Fibroblast of skin of abdomen (primary cell): ENCODE results near the gene PAX7.
"Not testable (repeated sequence)": the region's sequence is repeated elsewhere in the genome, so short reads cannot be mapped to it uniquely, and the experiment has no call there.

Experiments used
- DNase-seq: peaks from one replicate; pipeline ENCODE4 v3.0.0-alpha.2; 2013

Gene PAX7

DNA sequence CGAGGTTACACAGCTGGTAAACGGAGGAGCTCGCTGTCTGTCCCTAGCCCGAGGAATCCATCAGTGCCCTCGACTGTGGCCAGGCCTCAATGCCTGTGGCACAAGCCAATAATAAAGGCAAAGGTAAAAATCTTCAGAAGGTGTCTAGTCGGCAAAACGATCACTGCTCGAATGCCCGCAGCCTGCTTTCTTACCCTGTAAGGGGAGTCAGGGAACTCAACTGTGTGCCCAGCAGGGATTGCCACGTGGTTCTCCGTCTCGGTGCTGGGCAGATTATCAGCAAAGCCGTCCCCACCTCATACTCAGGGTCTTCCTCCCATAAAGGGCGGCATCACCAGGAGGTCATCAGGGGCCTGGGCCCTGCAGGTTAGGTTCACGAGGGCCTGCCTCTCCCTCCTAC is 103.4 kb downstream of the PAX7 start:
- DNase-seq, result no peak

DNA sequence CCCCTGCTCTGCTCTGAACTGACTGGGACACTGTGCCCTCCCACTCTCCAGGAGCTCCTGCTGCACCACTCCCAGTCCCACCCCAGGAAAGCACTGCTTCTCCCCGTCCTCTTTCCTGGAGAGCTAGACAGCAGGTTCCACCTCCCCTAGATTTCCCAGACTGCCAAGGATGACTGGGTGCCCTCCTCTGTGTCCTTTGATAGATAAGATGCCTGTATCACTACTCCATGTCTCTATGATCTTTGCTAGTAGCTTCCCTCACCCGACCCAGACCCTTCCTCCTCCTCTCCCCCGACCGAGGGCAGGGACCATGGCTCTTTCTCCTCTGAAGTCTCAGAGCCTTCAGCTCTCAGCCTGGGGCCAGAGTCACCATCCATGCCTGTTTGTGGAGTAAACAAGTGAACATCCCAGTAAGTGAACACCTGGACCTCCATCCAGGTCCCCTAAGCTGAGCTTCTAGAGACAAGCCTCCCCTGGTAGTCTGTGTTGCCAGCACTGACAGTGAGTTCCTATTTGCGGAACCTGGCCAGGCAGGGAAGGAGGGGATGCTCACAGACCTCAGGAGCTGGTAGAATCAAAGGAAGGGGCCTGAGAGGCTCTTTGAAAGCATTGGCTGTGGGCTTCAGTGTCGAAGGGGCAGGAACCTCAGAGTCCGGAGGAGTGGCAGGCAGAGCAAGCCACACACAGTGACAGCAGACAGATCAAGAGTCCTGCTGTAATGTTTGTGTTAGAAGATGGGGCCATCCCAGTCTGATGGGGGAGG is 104.0 kb downstream of the PAX7 start:
- no peak for DNase-seq

DNA sequence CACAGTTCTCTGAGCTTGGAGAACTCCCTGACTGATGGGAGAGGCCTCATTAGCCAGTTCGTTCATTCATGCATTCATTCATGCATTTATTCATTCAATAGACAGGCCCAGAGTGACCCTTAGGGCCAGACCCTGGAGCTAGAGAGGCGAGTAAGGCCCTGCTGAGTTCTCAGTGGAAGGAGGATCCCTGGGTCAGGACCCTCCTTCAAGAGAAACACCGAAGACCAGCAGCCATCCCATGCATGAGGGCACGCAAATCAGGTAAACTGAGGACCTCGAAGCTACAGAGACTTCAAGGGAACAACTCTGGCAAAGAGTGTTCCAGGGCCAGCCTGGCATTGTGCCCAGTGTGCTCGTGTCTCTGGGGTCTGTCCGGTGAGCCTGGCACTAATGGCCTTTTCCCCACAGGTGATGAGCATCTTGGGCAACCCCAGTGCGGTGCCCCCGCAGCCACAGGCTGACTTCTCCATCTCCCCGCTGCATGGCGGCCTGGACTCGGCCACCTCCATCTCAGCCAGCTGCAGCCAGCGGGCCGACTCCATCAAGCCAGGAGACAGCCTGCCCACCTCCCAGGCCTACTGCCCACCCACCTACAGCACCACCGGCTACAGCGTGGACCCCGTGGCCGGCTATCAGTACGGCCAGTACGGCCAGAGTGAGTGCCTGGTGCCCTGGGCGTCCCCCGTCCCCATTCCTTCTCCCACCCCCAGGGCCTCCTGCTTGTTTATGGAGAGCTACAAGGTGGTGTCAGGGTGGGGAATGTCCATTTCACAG is 104.8 kb downstream of the PAX7 start:
- no peak for DNase-seq

- DNase-seq, result no peak
These were observed 106.3 kb downstream of the PAX7 start for GRCh38 chr1:18736958-18737357.

GRCh38 chr1:18738126-18738525 is 107.5 kb downstream of the PAX7 start:
- no peak for DNase-seq

- no peak for DNase-seq
These were observed 108.0 kb downstream of the PAX7 start for GRCh38 chr1:18738617-18739016.

- DNase-seq, result no peak
These were observed 108.8 kb downstream of the PAX7 start for GRCh38 chr1:18739408-18739807.

GRCh38 chr1:18739897-18740296 is 109.3 kb downstream of the PAX7 start:
- DNase-seq, result no peak

- DNase-seq, result no peak
These were observed 110.0 kb downstream of the PAX7 start for GRCh38 chr1:18740617-18741016.

GRCh38 chr1:18743233-18743632 is 112.6 kb downstream of the PAX7 start:
- DNase-seq, result no peak

- DNase-seq, result not testable (repeated sequence)
These were observed 113.7 kb downstream of the PAX7 start for GRCh38 chr1:18744381-18744780.

- DNase-seq, result no peak
These were observed 116.3 kb downstream of the PAX7 start for GRCh38 chr1:18746981-18747380.

DNA sequence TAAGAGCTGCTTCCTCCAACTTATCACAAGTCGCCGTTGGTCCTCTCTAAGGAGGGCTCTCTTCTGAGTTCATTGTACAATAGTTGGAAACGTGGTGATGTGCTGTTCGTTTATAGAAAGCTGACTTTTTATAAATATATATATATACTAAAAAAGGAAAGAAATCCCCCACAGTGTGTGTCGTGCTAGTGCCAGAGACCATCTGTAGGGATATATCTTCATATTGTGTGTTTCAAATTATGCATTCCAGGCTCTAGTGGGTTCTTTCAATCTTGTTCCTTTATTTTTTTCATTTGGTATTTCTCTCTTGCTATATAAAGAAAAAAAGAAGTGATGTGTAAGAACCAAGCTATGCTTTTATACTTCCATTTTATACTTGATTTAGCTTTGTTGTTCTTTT is 117.0 kb downstream of the PAX7 start:
- DNase-seq, result no peak

DNA sequence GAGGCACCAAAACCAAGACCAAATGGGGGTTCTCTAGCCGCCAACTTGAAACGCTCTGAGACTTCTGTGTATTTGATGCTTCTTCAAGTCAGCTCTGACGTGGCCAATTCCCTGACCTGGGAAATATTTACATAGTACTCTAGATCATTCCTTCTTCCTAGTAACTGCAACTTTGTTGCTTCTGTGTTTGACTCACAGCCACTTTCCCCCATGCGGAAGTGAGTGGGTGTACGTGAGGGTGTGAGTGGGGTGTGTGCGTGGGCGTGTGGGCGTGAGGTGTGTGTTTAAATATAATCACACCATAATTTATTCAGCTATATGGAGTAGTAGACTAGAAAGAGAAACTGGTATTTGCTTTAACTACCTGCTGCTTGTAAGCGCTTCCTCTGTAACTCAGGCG is 117.8 kb downstream of the PAX7 start:
- no peak for DNase-seq

DNA sequence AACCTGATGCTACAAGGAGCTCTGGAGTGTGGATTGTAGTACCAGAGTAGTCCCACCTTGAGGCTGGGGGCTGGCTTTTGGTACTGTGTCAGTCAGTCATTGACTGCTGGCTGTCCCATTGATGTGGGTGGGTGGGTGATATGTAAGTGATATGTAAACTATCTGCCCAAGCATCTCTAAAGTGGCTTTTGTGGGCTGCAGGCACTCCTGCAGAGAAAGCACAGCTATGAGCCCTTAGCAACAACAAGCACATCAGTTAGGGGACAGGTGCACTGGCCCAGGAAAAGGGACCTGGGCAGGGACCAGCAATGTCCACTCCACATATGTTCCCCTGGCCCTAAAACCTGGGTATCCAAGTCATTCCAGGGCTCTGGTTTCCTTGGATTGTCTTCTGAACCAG is 118.9 kb downstream of the PAX7 start:
- no peak for DNase-seq

- no peak for DNase-seq
These were observed 120.0 kb downstream of the PAX7 start for GRCh38 chr1:18750600-18750999.

- no peak for DNase-seq
These were observed 120.8 kb downstream of the PAX7 start for GRCh38 chr1:18751425-18751824.

GRCh38 chr1:18752409-18752808 is 121.8 kb downstream of the PAX7 start:
- no peak for DNase-seq

DNA sequence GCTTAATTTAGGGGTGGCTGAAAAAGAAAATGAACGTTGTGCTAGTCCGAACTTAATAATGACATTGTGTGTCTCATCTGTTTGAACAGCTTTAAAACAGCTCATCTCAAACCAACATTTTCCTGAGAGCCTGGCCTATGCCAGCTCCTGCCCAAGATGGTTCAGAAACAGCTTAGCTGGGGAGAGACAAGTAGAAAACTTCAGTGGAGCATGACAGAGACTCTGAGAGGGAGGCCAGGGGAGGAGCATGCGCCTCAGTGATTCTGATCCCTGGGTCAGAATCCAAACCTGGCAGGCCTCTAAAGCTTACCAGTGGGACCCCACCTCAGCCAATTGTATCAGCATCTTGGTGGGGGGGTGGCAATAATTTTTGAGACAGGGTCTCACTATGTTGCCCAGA is 129.5 kb downstream of the PAX7 start:
- DNase-seq, result no peak

DNA sequence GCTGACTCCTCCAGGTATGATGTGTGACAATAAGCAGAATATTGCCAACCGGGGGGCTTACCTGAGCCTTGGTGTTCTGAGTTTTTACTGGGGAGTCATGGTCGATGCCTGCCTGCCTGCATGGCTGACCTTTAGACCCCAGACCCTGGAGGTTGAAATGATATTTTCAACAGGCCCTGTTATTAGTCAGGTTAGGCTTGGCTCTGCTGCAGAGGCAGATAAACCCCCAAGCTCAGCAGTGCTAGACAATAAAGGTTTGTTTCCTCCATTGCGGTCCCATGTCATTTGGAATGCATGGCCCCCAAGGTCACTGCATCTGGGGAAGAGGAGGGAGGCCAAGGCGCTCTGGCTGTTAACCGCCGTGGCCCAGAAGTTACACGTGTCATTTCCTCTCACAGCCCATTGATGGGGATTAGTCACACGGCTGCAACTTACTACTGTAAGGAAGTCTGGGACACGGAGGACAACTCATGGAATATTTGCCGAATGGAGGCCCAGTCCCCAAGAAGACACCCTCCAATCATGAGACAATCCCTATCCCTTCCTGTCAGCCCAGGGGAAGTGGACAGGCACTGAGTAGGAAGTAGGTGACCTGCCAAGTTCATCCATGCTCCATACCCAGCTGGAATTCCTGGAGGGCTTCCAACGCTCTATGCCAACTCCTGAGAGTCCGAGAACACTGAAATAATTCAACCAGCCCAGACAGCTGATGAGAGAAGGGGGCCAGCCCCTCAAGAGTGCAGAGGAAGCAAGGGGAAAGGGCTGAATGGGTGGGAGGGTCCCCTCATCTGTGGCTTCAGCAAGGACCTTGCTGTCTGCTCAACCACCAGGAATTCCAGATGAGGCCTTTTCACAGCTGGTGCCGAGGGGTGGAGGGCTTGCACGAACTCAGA is 131.5 kb downstream of the PAX7 start:
- DNase-seq, result no peak

DNA sequence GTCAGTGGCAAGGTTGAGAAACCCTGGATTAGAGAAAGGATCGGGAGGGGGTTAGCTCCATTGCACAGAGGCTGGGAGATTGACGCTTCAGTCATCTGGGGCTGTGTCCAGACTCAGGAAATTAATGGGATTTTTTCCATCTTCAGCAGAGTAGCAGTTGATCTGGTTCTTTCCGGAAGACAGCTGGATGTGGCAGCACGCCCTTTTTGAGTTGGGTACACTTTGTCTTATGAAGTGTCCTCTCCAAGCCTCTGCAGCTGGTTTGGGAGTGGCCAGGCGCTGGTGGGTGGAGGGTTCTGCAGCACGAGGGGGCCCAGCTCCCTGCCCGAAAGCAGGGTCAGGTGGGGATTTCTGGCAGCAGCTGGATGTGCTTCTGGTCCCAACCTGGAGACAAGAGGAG is 133.7 kb downstream of the PAX7 start:
- no peak for DNase-seq

- DNase-seq, result no peak
These were observed 135.1 kb downstream of the PAX7 start for GRCh38 chr1:18765725-18766124.

DNA sequence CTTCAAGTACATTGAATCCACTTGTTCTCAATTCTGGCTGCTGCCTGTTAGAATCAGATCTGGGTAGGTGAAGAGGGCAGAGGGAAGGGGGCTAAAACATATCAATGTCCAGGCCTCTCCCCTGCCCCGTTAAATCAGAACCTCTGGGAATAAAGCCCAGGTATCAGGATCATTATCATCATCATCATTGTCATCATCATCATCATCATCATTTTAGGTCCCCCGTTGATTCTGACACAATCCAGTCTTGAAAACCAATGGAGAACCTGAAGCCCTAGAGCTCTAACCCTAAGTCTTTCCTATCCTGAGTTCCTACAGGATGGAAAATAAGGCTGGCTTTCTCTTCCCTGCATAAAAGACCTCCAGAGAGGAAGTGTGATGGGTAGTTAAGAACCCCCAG is 135.7 kb downstream of the PAX7 start:
- DNase-seq, result no peak
